Fibroblast of pulmonary artery (primary cell): ENCODE results near the gene VWA8.

Experiments used
- DNase-seq: peaks from one replicate; pipeline ENCODE4 v3.0.0-alpha.2; 2010; ENCODE audit warnings: low read depth
- H3K4me3 ChIP-seq: replicated peaks from 2 replicates; pipeline ENCODE4 v1.5.1; 2011; ENCODE audit warnings: low read depth, mild to moderate bottlenecking, control low read depth, low read length, moderate library complexity
- CTCF ChIP-seq: IDR thresholded peaks from 2 replicates; pipeline ENCODE4 v1.5.1; 2011; ENCODE audit warnings: mild to moderate bottlenecking, control low read depth, low read length, inconsistent platforms; ENCODE audit errors: missing control alignments

The VWA8 gene

GRCh38 chr13:41833831-41834230, 127.1 kb downstream of the VWA8 start:
- TF ChIP-seq CTCF = no peak
- H3K4me3 ChIP-seq = no peak overlapping the region
- DNase-seq = peak; percentile 20

- TF ChIP-seq CTCF = no peak
- H3K4me3 ChIP-seq = no peak overlapping the region
- DNase-seq = no peak
Measured at GRCh38 chr13:41833201-41833600, 127.7 kb downstream of the VWA8 start.

- TF ChIP-seq CTCF = no peak
- H3K4me3 ChIP-seq = no peak overlapping the region
Measured at GRCh38 chr13:41827507-41828213, 133.2 kb downstream of the VWA8 start.

GRCh38 chr13:41825691-41826090, 135.2 kb downstream of the VWA8 start:
- H3K4me3 ChIP-seq = no peak overlapping the region
- no peak for DNase-seq
- TF ChIP-seq CTCF = no peak

More at GRCh38 chr13:41827507-41828213, 133.2 kb downstream of the VWA8 start:
- peak; percentile 93 for DNase-seq

- no peak for DNase-seq
- no peak for TF ChIP-seq CTCF
- no peak overlapping the region for H3K4me3 ChIP-seq
Measured at GRCh38 chr13:41823476-41823875, 137.4 kb downstream of the VWA8 start.

- DNase-seq = no peak
- no peak for TF ChIP-seq CTCF
Measured at GRCh38 chr13:41822560-41822959, 138.3 kb downstream of the VWA8 start.

GRCh38 chr13:41821238-41821594, 139.7 kb downstream of the VWA8 start:
- H3K4me3 ChIP-seq = no peak overlapping the region
- TF ChIP-seq CTCF = no peak
- DNase-seq = no peak

More at GRCh38 chr13:41822560-41822959, 138.3 kb downstream of the VWA8 start:
- no peak overlapping the region for H3K4me3 ChIP-seq
